A204.1 (cell line): ENCODE data around the gene GHDC.
"Not testable (repeated sequence)": the region's sequence is repeated elsewhere in the genome, so short reads cannot be mapped to it uniquely, and the experiment has no call there.

Experiments
- FAIRE-seq: peaks from 2 replicates; lab custom pipeline; 2012; peaks lifted over from hg19 to GRCh38; lab: Jason Lieb, UNC

Gene GHDC, protein sequence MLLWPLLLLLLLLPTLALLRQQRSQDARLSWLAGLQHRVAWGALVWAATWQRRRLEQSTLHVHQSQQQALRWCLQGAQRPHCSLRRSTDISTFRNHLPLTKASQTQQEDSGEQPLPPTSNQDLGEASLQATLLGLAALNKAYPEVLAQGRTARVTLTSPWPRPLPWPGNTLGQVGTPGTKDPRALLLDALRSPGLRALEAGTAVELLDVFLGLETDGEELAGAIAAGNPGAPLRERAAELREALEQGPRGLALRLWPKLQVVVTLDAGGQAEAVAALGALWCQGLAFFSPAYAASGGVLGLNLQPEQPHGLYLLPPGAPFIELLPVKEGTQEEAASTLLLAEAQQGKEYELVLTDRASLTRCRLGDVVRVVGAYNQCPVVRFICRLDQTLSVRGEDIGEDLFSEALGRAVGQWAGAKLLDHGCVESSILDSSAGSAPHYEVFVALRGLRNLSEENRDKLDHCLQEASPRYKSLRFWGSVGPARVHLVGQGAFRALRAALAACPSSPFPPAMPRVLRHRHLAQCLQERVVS

DNA sequence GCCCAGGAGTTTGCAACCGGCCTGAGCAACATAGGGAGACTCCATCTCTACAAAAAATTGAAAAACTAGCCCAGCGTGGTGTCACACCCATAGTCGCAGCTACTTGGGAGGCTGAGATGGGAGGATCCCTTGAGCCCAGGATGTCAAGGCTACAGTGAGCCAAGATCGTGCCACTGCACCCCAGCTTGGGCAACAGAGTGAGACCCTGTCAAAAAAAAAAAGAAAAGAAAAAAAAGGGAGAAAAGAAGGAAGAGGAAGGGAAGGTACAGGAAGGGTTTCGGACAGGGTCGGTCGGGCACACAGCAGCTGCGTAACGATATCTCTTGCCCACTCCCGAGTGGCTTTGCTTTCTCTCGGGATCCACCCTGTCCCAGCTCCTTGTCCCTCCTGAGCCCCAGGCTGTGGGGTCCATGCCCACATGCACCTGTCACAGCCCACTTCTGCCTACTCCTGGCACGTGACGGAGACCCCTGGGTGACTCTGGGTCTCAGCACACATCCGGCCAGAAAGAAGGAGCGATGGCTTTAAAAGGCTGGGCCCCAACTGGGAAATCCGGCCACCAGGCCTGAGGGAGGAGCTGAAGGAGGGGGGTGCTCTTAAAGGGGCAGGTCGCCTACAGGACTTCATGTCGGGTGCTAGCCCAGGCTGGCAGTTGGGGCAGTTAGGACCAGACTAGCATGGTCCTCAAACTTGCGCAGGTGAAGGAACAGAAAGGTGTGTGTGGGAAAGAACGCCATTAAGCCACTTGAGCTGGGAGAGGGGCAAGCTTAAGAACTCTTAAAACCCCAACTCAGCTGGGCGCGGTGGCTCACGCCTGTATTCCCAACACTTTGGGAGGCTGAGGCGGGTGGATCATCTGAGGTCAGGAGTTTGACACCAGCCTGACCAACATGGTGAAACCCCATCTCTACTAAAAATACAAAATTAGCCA lies at the start of gene GHDC:
TSS of gene GHDC (minus strand) at position 526 of the 931 bp plus-strand sequence. CDS start 913 bp downstream, outside the sequence.
- FAIRE-seq, result no peak

- FAIRE-seq, result no peak
These were observed 49.2 kb upstream of the GHDC start for GRCh38 chr17:42243493-42243982.

DNA sequence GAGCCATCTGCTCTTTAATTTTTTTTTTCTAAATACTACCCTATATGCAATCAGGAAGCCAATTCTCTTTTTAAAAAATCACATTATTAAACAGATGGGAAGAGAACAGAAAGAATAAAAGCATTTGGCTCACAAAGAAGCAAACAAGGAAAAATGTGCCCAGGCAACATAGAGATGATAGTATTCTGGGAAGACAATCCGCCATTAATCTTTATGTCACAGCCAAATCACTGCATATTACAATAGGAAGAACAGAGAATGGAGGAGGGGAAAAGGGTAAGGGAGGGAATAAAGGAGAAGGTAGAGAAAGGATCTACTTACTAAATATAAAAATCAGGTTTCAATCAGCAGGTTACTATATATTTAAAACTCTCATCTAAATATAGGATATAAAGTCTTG lies 47.6 kb upstream of the GHDC start:
- FAIRE-seq, result no peak

DNA sequence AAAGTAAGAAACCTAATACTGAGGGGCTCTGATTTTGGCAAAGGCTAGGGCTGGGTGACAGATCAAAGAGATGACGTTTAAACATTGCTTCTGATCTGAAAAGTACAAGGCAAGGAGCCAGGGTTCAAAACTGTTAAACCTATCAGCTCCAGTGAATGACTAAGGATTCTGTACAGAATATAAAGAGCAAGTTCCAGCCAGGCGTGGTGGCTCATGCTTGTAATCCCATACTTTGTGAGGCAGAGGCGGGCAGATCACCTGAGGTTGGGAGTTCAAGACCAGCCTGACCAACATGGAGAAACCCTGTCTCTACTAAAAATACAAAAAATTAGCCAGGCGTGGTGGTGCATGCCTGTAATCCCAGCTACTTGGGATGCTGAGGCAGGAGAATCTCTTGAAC lies 46.6 kb upstream of the GHDC start:
- FAIRE-seq, result not testable (repeated sequence)

DNA sequence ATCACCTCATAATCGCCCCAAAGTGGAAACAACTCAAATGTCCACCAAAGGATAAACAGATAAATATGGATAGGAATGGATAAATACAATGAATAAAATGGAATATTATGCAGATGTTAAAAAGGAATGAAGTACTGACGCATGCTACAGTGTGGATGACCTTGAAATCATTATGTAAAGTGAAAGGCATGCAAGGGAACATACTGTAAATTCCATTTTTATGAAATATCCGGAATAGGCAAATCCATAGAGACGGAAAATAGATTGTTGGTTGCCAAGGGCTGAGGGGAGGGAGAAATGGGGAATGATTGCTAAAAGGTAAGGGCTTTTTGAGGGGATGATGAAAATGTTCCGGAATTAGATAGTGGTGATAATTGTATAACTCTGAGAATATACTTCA lies 45.9 kb upstream of the GHDC start:
- no peak for FAIRE-seq

GRCh38 chr17:42239576-42239975 lies 45.3 kb upstream of the GHDC start:
- FAIRE-seq, result not testable (repeated sequence)

DNA sequence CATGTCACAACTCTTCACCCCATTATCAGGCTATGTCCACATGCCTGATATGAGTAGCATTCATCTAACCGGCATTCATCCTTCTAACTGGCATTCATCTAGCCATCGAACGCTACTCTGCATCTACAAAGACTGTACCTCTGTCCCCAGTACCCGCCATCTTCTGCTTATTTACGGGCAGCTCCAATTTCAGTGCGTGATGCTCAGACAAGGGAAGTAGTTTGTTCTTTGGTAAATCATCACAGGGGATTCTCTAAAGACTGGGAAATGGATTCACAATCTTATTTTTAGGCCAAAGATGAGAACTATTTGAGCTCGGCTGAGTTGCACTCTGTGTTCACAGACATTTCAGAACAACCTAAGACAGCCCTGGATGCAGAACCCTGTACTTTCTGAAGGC lies 42.5 kb upstream of the GHDC start:
- FAIRE-seq, result no peak

DNA sequence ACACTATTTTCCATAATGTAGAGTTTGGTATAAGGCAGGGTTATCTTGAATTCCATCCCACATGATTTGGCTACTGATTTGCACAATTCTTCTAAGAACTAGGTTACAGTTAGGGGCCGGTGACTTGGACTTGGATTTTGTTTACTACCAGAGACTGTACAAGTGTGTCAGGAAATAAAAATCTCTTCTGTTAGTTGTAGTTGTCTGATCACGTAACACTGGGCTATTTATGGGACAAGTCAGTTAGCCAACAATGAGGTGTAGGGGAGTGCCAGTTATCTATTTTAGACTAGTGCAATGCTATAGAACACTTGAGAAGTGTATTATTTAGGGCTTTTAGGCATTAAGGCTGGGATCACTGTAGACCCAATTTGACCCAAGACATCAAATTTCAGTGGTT lies 39.7 kb upstream of the GHDC start:
- FAIRE-seq, result no peak

DNA sequence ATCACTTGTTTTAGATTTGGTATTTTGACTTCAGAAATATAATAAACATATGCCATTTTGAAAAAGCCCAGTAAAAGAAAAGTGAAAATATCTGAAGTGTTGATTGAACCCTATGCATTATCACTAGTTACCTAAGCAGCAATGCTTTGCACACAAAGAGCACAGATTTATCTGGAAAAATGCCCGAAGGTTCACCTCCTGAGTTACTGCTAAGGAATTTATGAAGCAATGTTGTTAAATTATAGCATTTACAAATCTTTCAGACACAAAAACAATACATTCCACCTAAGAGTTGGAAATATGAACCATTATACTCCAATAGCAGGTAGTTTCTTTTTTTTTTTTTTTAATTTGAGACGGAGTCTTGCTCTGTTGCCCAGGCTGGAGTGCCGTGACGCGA lies 38.9 kb upstream of the GHDC start:
- FAIRE-seq, result no peak

DNA sequence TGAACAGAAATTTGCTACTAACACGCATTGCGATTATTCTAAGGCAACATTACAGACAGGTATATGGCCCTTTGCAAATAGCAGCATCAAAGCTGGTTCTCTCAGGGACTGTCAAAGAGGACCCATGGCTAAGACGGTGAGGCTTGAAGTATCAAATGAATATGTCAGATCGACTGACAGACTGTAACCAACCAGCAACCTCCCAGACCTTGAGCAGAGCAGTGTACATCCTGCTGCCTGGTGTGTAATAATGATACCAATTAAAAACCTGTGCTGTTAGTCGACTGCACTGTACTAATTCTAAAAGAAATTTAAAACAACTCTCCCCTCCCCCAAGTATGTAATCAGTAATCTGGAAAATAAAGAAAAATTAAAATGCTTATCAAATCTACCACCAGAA lies 35.9 kb upstream of the GHDC start:
- no peak for FAIRE-seq

GRCh38 chr17:42227849-42228700 lies 33.8 kb upstream of the GHDC start:
- no peak for FAIRE-seq

DNA sequence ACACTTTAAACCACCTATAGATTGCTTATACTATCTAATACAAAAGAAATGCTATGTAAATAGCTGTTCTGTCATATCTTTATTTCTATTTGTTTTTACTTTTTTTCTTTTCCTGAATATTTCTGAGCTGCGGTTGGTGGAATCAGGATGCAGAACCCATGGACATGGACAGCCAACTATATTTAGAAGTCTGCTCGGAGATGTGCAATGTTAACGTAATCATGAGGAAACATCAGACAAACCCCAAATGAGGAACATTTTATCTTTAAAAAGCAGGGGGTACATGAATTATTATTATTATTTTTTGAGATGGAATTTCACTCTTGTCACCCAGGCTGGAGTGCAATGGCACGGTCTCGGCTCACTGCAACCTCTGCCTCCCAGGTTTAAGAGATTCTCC lies 31.4 kb upstream of the GHDC start:
- FAIRE-seq, result no peak

- no peak for FAIRE-seq
These were observed 30.4 kb upstream of the GHDC start for GRCh38 chr17:42224651-42225050.

DNA sequence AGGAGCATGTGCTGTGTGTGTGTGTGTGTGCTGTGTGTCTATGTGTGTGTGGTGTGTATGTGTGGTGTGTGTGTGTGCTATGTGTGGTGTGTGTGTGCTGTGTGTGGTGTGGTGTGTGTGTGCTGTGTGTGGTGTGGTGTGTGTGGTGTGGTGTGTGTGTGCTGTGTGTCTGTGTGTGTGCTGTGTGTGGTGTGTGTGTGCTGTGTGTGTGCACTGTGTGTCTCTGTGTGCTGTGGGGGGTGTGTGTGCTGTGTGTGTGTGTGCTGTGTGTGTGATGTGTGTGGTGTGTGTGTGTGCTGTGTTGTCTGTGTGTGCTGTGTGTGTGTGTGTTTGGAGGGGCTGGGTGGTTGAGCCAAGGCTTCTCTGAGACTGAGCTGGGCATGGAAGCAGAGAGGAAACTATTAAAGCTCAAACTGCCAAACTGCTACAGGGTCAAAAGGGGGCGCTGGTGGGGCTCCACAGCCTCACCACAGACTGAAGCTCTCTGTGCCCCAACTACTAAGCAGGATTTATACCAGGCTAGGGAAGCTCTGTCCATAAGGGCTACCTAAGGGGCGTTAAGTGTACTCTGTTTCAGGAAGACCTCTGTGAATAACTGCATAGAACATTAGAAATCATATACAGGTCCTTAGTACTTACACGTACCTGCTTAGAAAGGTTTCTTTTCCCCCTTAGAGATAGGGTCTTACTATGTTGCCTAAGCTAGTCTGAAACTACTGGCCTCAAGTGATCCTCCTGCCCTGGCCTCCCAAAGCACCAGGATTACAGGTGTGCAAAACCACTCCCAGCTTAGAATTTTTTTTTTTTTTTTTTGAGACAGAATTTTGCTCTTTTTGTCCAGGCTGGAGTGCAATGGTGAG lies 27.8 kb upstream of the GHDC start:
- no peak for FAIRE-seq

DNA sequence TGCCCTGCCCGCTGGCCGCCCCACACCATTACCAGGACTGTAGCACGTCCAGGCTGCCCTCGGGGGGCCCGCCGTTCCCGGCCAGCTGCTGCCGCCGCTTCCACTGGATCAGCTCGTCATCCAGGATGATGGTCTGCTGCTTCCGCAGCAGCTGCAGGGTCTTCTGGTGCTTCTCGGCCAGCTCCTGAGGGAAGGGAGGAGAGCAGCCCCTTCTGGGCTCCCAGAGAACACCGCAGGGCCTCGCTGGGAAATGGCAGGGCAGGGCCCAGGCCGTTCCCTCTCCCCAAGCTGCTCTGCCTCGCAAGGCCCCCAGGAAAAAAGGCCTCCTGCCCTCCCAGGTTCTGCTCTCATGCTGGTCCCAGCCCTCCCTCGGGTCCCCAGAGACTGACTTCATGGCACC lies 25.0 kb upstream of the GHDC start:
- FAIRE-seq, result not testable (repeated sequence)

DNA sequence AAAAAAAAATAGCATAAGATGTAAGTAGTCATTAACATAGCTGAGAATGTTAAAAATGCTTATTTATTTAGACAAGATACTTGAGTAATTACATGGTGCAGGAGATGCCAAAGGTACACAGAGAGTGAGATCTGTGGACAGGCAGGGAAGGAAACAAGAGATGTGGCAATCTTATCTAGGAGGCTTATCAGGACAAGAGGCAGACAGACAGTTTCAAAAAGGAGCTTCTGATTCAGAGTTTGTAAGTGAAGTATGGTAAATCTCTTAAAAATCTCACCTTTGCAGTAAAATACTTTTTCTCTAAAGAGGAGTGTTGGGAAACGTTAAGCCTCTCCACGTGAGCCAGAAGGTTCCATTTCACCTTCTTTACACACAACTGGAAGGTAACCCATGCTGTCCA lies 19.9 kb upstream of the GHDC start:
- FAIRE-seq, result no peak

- FAIRE-seq, result no peak
These were observed 18.1 kb upstream of the GHDC start for GRCh38 chr17:42212382-42212781.

DNA sequence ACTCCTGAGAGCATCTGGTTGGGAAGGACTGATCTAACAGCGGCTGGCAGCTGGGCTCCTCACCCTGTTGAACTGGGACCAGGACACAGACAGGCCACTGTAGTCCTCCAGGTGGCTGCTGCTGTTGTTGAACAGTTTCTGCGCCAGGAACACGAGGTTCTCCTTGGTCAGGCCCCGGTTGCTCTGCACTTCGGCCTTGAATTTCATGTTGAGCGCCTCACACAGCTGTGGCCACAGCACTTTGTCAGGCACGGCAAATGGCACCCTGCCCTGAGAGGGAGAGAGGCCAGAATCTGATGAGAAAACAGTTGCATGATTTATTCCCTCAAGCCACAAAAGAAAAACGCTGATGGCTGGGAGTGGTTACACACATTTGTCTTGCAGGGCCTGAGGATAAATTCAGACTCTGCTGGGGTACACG lies 17.6 kb upstream of the GHDC start:
- FAIRE-seq, result not testable (repeated sequence)

GRCh38 chr17:42210046-42210445 lies 15.8 kb upstream of the GHDC start:
- FAIRE-seq, result no peak

GRCh38 chr17:42206153-42206612 lies 11.9 kb upstream of the GHDC start:
- FAIRE-seq, result not testable (repeated sequence)

DNA sequence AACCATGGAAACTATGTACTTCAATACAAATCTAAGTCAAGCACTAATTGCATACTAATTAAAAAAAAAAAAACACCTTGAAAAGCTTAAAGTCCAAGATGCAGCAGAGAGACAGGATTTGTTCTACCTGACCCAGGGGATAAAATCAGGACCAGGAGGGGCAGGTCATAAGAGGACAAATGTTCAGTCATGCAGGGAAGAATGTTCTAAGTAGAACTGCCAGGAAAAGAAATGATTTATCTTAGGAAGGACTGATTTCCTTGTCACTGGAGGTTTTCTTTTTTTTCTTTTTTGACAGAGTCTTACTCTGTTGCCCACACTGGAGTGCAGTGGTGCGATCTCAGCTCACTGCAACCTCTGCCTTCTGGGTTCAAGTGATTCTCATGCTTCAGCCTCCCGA lies 9.1 kb upstream of the GHDC start:
- FAIRE-seq, result no peak
